GM18519 (cell line): Measurements from ENCODE around the gene KLRB1.
A peak's percentile ranks its signal among the peaks of the same experiment; 100 is the strongest.
"Not testable (repeated sequence)": the region's sequence is repeated elsewhere in the genome, so short reads cannot be mapped to it uniquely, and the experiment has no call there.

ENCODE experiments used
- ATAC-seq: cut with Tn5 transposase; IDR thresholded peaks from one replicate; pipeline ENCODE4 v1.9.1; 2021; ENCODE audit warnings: mild to moderate bottlenecking, moderate library complexity; ENCODE audit not compliant: unreplicated experiment, low FRiP score

KLRB1 gene

DNA sequence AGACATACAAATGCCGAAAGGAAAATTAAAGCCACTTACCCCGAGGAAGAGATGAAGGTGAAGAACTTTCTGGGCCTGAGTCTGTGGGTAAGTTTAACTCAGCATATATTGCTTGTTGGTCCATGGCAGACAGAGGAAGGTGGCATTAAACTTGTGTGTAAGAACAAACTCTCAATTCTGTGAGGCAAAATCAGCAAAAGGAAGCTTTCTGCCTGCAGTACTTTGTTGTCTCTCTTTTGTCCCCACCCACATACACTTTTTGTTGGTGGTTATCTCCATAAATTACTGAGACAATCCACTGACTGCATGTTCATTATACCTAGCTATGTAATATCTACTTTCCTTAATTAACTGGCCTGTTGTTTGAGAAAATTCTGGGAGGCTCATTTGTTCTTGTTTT lies at the start of gene KLRB1:
TSS of gene KLRB1 (minus strand) at position 201 of the 400 bp plus-strand sequence. CDS start at position 124, 77 bp downstream.
- no peak for ATAC-seq

DNA sequence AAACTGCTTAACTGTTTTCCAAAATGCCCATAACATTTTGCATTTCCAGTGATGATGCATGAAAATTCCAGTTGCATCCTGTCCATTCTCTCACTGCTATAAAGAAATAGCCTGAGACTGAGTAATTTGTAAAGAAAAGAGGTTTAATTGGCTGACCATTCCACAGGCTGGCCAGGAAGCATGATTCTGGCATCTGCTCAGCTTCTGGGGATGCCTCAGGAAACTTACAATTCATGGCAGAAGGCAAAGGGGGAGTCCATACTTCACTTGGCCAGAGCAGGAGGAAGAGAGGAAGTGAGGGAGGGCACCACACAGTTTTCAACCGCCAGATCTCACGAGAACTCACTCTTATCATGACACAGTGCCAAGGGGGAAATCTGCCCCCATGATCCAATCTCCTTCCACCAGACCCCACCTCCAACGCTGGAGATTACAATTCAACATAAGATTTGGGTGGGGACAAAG lies 43.6 kb upstream of the KLRB1 start:
- no peak for ATAC-seq

- no peak for ATAC-seq
Observed at GRCh38 chr12:9650151-9650576, 42.4 kb upstream of the KLRB1 start.

GRCh38 chr12:9649532-9649940 lies 41.8 kb upstream of the KLRB1 start:
- no peak for ATAC-seq

DNA sequence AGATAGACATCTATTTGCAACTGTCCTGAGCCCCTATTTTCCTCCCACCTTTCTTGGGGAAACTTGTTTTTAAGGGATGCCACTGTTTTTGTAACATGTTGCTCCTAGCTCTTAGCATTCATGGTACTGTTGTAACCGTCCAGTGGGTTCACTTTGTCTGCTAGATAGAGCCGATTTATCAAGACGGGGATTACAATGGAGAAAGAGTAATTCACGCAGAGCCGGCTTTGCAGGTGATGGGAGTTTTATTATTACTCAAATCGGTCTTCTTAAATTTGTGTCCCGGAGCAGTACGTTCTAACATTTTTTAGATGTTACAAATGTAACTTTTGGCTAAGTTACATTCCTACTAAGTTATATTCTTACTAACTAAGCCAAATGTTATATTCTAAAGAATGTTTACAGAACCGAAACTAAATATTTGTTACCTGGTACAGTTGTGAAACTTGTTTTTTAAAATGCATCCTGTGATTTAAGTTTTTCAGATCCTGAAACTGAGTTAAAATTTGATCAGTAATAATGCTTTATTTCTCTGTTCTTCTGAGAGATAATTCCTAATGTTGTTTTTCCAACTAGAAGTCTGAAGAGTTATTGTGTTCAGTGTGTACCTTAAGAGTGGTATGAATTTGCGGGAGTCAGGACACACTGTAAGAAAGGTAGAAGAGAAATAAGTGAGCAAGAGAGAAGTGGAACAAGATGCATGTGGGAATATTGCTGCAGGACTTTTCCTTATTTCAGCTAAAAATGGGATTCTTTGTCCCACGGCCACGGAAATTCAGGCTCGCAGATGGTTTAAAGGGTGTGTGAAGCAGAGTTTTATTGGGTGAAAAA lies 41.2 kb upstream of the KLRB1 start:
- ATAC-seq: no peak

DNA sequence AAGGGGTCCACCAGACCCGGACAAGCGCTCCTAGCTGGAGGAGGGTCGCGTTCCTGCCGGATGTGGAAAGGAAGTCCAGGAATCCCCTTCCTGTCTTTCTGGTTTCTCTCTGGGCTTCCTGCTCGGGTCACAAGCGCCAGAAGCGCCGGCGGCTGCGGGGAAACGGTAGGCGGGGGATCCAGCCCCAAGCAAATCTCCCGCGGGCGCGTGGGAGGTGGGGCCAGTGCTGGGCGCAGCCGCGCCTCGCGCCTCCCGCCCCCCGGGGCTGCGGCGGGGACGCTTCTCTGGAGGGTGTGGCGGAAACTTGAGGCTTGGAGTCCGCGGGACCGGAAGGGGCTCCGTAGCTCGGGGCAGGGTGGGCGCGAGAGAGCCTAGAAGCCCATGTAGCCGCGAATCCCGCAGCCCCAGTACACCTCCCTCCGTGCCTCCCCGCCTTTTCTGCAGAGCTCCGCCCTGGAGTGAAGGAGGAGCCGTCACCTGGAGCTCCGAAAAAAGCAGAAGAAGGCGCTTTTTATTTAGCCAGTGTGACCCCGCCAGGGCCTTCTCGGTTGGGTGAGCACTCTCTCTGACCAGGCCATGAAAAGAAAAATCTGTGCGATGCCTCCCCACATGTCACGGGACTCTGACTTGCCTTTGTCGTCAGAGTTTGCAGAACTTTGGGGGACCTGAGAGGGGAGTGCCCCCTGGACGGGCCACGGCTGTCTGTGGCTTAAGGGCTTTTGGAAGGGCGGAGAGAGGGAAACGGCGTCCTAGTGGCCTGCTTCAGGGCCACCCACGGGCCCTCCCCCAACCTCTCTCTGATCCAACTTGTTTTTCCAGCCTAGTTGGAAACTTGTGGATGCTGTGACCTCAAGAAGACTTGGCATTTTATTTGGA lies 40.3 kb upstream of the KLRB1 start:
- peak; percentile 62 for ATAC-seq

DNA sequence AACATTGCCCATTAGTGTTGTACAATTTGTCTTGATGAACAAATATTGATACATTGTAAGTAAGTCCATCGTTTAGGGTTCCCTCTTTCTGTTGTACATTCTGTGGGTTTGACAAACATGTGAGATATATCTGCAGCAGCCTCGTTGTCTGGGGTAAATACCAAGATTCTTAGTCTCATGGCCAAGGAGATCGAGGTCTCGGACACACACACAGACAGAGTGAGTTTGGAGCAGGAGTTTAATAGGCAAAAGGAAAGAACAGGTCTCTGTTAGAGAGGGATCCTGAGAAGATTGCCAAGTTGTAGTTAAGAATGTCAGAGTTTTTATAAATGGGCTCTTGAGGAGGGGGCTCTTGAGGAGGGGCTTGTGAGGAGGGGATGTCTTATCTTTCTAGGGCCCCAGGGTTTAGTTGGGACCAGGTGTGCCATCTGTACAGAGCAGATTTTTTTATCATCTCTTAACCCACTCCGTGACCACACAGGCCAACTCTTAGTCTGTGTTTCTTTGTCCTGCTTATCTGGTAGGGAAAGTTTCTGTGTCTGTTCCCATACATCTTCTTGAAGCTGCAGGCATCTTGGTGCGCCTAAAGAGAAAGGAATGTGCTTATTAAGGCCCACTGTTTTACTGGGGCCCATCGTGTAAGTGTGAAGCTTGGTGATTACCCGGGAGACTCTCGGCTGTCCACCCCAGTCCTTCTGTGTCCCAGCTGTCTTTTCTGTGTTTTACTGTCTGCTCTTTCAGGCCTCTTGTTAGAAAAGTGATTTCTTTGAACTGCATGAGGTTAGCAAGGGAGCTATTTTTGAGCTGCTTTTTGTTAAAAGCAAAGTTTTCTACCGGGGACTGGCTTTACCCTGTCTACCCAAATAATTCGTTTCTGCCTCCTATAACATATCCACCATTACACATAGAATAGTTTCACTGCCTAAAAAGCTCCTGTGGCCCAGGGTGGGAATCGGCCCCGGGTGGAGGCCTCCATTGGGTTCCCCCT lies 39.4 kb upstream of the KLRB1 start:
- ATAC-seq: no peak

GRCh38 chr12:9644985-9645551 lies 37.4 kb upstream of the KLRB1 start:
- ATAC-seq: not testable (repeated sequence)

DNA sequence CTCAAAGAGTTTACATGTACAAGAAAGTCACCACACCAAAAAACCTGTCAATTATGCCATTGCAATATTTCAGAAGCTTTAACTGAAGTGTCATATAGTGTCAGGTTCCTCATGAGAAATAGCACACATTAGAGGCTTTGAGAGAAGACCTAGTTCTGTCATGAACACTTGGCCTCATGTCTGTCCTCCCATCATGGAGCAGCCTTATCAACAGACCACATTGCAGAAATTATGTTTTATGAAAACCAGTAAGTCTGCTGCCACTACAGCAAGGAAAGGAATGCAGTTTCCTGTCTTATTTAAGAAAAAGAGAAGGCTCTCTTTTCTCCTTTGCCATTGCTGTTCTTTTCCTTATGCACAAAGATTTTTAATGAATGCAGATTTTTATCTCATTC lies 35.5 kb upstream of the KLRB1 start:
- no peak for ATAC-seq

- ATAC-seq: no peak
Observed at GRCh38 chr12:9642606-9643265, 35.0 kb upstream of the KLRB1 start.

GRCh38 chr12:9640024-9640423 lies 32.3 kb upstream of the KLRB1 start:
- ATAC-seq: no peak

- no peak for ATAC-seq
Observed at GRCh38 chr12:9636851-9637206, 29.1 kb upstream of the KLRB1 start.

DNA sequence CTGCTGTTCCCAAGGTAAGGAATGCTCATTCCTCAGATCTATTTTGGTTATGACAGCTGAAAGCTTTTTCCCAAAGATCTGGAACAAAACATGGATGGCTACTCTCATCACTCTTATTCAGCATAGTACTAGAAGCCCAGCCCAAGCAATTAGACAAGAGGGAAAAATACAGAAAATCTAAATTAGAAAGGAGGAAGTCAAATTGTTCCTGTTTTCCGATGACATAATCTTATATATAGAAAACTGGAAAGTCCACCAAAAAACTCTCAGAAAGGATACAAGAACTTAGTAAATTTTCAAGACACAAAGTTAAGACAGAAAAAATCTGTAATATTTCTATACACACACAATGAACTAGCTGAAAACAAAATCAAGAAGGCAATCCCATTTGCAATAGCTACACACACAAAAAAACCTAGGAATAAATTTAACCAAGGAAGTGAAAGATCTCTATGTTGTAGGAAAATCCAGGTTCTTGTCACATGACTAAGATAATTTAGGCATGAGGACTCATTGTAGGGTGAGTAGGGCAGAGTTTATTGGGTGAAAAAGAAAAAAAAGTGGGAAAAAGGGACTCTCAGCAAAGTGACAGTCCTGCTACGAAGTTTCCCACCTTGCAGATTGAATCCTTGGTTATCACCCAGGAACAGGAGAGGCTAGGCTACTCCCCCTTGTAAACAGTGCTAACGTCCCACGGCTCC lies 28.6 kb upstream of the KLRB1 start:
- no peak for ATAC-seq

GRCh38 chr12:9634969-9635754 lies 27.4 kb upstream of the KLRB1 start:
- ATAC-seq: no peak

GRCh38 chr12:9634177-9634803 lies 26.6 kb upstream of the KLRB1 start:
- ATAC-seq: no peak

DNA sequence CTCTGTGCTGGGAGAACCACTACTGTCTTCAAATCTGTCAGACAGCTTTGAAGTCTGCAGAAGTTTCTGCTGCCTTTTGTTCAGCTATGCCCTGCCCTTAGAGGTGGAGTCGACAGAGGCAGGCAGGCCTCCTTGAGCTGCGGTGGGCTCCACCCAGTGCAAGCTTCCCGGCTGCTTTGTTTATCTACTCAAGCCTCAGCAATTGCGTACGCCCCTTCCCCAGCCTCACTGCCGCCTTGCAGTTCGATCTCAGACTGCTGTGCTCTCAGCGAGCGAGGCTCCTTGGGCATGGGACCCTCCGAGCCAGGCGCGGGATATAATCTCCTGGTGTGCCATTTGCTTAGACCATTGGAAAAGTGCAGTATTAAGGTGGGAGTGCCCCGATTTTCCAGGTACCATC lies 25.1 kb upstream of the KLRB1 start:
- no peak for ATAC-seq

DNA sequence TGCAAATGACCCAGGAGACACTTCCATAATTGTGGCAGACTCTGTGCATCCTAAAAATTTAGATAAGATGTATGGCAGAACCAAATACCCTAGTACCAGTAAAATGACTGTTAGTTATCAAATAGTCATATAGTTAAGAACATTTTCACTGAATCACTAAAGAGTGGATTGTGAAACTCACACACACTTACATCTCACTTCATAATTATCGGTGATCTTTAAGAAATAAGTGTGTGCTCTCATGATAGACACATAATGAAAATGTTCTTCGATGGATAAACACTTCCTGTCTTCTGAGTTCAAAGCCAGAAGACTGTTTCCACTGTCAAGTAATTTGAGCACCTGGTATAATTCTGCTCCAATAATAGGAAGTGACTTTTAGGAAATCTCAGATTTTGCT lies 19.1 kb upstream of the KLRB1 start:
- no peak for ATAC-seq

DNA sequence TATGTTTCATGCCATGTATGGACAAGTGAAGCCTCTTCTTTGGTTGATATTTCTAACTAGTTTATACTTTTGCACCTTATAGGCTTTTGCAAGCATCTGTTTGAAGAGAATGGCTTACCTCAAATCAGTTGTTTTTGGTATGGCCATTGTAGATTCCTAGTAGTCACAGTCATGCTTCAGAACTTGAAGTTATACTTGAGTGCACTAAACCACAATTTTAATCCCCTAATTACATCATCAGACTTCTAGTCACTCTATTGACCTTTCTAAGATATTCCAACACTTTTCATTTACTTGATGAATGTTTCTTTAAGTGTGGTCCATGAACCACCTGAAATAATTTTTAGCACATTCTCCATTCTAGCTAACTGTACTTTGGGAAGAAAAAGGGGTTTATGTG lies 18.6 kb upstream of the KLRB1 start:
- ATAC-seq: no peak
